Breast epithelium (tissue), 3 donors: ENCODE data around the gene TMEM97.

Source experiments
- POLR2A ChIP-seq: fragments of 450-650 bp; IDR thresholded peaks from one replicate; pipeline ENCODE4 v1.6.1; 2016; ENCODE audit warnings: antibody characterized with exemption, mild to moderate bottlenecking, moderate library complexity
- POLR2AphosphoS5 ChIP-seq, 3 donors: sonication (generic); formaldehyde crosslinking; IDR thresholded peaks; one replicate each; pipeline ENCODE4 v1.6.1; 2017; ENCODE audit warnings: antibody characterized with exemption in 3 of 3
- TF ChIP-seq, protein P1 (sequence below), 3 donors: fragments of 450-650 bp; IDR thresholded peaks; one replicate each; pipeline ENCODE4 v1.5.1; 2016 to 2017; ENCODE audit warnings: antibody characterized with exemption in 3 of 3, mild to moderate bottlenecking in 3 of 3, moderate library complexity in 3 of 3

DNA sequence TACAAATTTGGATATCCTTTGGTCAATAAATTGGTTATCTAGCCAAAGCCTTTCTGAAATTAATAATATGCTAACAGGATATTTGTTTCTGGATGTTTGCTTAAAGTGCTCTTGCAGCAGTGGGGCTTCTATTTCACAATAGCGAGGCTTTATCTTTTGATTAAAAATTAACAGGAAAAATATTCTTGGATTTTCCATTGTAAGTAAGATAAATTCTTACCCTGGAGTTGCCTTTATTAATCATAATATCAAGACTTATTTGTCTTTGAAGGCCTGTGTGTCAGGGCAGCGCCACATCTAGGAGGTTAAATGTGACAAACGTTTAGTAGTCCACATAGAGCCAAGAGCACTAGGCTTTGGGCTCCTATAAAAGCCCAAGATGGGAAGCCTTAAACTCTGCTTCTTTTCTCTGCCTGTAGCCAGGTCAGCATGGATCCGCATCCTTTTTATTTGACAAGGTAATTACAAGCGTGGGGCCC is 5.3 kb downstream of the TMEM97 start:
- TF ChIP-seq, protein P1, sequence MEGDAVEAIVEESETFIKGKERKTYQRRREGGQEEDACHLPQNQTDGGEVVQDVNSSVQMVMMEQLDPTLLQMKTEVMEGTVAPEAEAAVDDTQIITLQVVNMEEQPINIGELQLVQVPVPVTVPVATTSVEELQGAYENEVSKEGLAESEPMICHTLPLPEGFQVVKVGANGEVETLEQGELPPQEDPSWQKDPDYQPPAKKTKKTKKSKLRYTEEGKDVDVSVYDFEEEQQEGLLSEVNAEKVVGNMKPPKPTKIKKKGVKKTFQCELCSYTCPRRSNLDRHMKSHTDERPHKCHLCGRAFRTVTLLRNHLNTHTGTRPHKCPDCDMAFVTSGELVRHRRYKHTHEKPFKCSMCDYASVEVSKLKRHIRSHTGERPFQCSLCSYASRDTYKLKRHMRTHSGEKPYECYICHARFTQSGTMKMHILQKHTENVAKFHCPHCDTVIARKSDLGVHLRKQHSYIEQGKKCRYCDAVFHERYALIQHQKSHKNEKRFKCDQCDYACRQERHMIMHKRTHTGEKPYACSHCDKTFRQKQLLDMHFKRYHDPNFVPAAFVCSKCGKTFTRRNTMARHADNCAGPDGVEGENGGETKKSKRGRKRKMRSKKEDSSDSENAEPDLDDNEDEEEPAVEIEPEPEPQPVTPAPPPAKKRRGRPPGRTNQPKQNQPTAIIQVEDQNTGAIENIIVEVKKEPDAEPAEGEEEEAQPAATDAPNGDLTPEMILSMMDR (IDR thresholded peaks at IDR 0.05): no peak
- TF ChIP-seq POLR2AphosphoS5 (IDR thresholded peaks at IDR 0.05): no peak
- TF ChIP-seq POLR2A: no peak
